ENCODE measurements around the gene CBLN3. TPM values are rescaled to one million over a fixed set of nuclear protein-coding genes. Genes with fewer than 3 reads are reported as not detected.

The CBLN3 gene
- total RNA-seq, 2 experiments from 2014 or later, result 2.9 TPM

DNA sequence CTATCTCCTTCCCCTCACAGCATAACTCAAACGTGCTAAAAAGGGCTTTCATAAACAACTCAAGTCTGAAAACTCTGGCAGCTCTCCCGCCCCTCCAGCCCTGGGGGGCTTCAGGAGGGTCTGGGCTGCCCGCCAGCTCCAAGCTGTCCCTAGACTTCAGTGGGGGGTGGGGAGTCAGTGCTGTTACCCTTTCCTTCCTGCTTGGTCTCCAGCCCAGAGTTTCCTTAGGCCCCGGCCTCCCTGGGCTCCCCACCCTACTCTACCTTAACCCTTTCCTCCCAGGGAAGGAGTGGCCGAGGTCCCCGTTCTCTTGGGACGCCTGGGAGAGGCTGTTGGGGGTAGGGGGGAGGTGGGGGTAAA is 31.2 kb downstream of the CBLN3 start:
- no peak overlapping the region for H3K4me3 Mint-ChIP-seq
- POLR2A ChIA-PET, result no interaction called here
- CTCF ChIA-PET, result interaction anchor here (0.9 to 3.9 kb wide), 3 partner anchors 12 to 156 kb away, joined by 3 to 15 read pairs (median 8); partner anchors contain the start of gene TINF2
- H3K4me1 Mint-ChIP-seq (ENCODE audit: low read depth), result peaks cover 3% of the 10 kb centered on the region
- DNase-seq (no peak), ATAC-seq (no peak)
- peaks cover 8% of the 10 kb centered on the region for H3K27me3 Mint-ChIP-seq
- no peak for TF ChIP-seq CTCF (IDR thresholded peaks at IDR 0.05)
- no peaks in the 10 kb centered on the region for H3K9me3 Mint-ChIP-seq
- intact Hi-C loops (cut with micrococcal nuclease), result no loop called here
- H3K36me3 Mint-ChIP-seq (ENCODE audit: low read depth), result no peaks in the 10 kb centered on the region
- H3K27ac Mint-ChIP-seq, result no peak overlapping the region

- no peak overlapping the region for H3K27ac Mint-ChIP-seq
- H3K9me3 Mint-ChIP-seq, result no peaks in the 10 kb centered on the region
- no peak overlapping the region for H3K4me3 Mint-ChIP-seq
- H3K4me1 Mint-ChIP-seq (ENCODE audit: low read depth), result peaks cover 3% of the 10 kb centered on the region
- DNase-seq, result no peak
- peaks cover 8% of the 10 kb centered on the region for H3K27me3 Mint-ChIP-seq
- no peaks in the 10 kb centered on the region for H3K36me3 Mint-ChIP-seq (ENCODE audit: low read depth)
- ChIA-PET POLR2A (interaction anchor here (0.6 kb wide), 1 partner anchor 87 kb away, joined by 3 read pairs; no protein-coding TSS in a partner anchor), CTCF (interaction anchor here (0.9 to 3.6 kb wide), 4 partner anchors 27 to 155 kb away, joined by 3 to 14 read pairs (median 6); partner anchors contain the start of gene TINF2)
- intact Hi-C loops (cut with micrococcal nuclease), result no loop called here
- no peak for ATAC-seq
- TF ChIP-seq CTCF (IDR thresholded peaks at IDR 0.05), result no peak
These were observed 31.7 kb downstream of the CBLN3 start for GRCh38 chr14:24397639-24398292.

DNA sequence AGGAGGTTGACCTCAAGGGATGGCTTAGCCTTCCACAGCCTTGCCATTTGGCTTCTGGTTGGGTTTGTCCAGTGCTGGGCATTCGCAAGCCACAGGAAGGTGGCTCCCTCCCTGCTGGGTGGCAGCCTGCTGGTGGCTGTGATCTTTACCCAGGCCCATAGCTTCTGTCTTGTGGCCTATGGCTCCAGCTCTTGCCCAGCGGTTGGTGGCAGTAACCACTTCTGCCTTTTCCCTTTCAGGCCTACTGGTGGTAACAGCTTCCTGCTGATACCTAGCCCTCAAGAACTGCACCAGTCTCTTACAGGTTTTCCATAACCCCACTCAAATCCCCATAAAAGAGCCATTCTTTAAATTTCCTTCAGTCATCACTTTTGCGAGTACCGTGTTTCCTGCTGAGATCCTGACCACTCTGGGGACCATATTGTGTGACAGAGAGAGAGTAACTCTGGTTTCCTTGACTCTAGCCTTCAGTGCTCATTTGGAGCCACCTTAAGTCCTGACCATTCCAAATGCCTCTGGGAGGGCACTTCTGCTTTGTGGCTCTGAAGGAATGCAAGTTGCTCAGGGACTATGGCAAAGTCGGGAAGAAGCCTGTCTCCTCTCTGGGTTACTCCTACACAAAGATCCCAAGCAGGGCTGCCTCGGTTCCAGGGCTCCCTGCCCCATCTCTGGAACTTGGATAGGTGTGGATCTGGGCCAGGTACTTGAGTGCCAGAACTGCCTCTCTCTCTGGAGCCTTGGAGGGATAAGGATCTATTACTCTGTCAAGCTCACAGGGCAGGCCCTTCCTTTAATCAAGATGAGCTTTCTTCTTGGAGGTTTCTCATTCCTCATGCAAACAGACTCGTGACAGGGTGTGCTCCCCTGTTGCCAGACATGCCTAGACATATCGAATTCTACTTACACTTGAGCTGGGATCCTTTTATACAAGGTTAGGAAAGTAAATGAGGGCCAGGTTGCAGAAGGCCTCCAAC is 33.6 kb downstream of the CBLN3 start:
- Mint-ChIP-seq H3K27me3 (peaks cover 14% of the 10 kb centered on the region), H3K36me3 (ENCODE audit: low read depth) (no peaks in the 10 kb centered on the region), H3K27ac (no peak overlapping the region), H3K9me3 (no peaks in the 10 kb centered on the region), H3K4me1 (ENCODE audit: low read depth) (peaks cover 3% of the 10 kb centered on the region), H3K4me3 (no peak overlapping the region)
- DNase-seq (no peak), ATAC-seq (no peak)
- ChIA-PET POLR2A (no interaction called here), CTCF (interaction anchor here (1.0 to 3.6 kb wide), 3 partner anchors 23 to 63 kb away, joined by 3 to 14 read pairs (median 10); no protein-coding TSS in a partner anchor)
- TF ChIP-seq CTCF (IDR thresholded peaks at IDR 0.05), result no peak
- intact Hi-C loops (cut with micrococcal nuclease), result no loop called here

DNA sequence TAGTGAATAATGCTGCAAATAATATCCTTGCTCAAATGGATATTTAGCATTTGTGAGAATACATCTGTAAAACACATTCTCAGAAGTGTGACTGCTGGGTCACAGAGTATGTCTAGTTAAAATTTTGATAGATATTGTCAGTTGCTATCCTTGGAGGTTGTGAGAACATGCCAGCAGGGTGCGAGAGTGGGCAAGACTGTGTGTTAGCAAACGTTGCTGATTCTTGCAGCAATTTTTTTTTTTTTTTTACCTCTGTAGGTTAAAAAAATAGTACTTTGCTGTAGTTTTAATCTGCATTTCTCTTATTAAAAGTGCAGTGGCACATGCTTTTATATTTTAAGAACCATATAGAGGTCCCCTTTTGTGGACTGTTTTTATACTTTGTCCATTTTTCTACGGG is 35.2 kb downstream of the CBLN3 start:
- TF ChIP-seq CTCF (IDR thresholded peaks at IDR 0.05), result no peak
- ChIA-PET CTCF (interaction anchor here (3.6 kb wide), 1 partner anchor 61 kb away, joined by 14 read pairs; no protein-coding TSS in a partner anchor), POLR2A (no interaction called here)
- ATAC-seq, result no peak
- H3K9me3 Mint-ChIP-seq, result no peaks in the 10 kb centered on the region
- no peak for DNase-seq
- H3K27me3 Mint-ChIP-seq, result peaks cover 12% of the 10 kb centered on the region
- intact Hi-C loops (cut with micrococcal nuclease), result no loop called here
- H3K4me1 Mint-ChIP-seq (ENCODE audit: low read depth), result no peaks in the 10 kb centered on the region
- no peaks in the 10 kb centered on the region for H3K36me3 Mint-ChIP-seq (ENCODE audit: low read depth)
- no peak overlapping the region for H3K4me3 Mint-ChIP-seq
- no peak overlapping the region for H3K27ac Mint-ChIP-seq
